ENCODE measurements around the gene COL10A1.
"Not testable (repeated sequence)": the region's sequence is repeated elsewhere in the genome, so short reads cannot be mapped to it uniquely, and the experiment has no call there.

The COL10A1 gene

GRCh38 chr6:116100419-116101301 is 25.3 kb downstream of the COL10A1 start, which contains the start of gene NT5DC1:
Gene NT5DC1 (plus strand): TSS chr6:116100853. CDS start chr6:116100931, 78 bp downstream.
- DNase-seq (ENCODE audit: insufficient read length) (peak; percentile 81), FAIRE-seq (peak; percentile 97)
- TF ChIP-seq TAF1 (IDR thresholded peaks at IDR 0.05; ENCODE audit: borderline replicate concordance, low read depth, low read length) (no peak), POLR2A (IDR thresholded peaks at IDR 0.05; ENCODE audit: low read depth, low read length) (peak; percentile 87), POLR2AphosphoS5 (IDR thresholded peaks at IDR 0.05; ENCODE audit: low read depth, low read length) (peak; percentile 89)

DNA sequence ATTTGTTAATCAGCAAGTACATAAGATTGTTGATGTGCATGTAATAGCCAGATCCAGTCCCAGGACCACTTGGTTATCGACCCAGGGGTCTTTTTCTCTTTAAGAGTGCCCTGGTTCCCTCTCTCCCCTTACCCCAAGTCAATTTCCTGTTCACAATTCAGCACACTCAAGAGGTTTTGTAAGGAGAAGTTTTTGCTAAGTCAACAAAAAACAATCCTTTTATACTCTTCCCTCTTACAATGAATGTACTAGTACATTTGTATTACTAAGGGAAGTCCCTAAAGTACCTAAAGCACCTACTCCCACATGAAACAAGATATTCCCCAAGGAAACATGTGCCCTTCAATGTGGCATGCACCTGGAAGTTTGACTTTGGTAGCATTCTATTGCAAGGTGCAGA is 26.9 kb downstream of the COL10A1 start:
- FAIRE-seq (no peak), DNase-seq (ENCODE audit: insufficient read length) (no peak)
- no peak for TF ChIP-seq POLR2AphosphoS5 (IDR thresholded peaks at IDR 0.05; ENCODE audit: low read depth, low read length)
- TF ChIP-seq TAF1 (IDR thresholded peaks at IDR 0.05; ENCODE audit: borderline replicate concordance, low read depth, low read length): no peak
- TF ChIP-seq POLR2A (IDR thresholded peaks at IDR 0.05; ENCODE audit: low read depth, low read length): no peak

DNA sequence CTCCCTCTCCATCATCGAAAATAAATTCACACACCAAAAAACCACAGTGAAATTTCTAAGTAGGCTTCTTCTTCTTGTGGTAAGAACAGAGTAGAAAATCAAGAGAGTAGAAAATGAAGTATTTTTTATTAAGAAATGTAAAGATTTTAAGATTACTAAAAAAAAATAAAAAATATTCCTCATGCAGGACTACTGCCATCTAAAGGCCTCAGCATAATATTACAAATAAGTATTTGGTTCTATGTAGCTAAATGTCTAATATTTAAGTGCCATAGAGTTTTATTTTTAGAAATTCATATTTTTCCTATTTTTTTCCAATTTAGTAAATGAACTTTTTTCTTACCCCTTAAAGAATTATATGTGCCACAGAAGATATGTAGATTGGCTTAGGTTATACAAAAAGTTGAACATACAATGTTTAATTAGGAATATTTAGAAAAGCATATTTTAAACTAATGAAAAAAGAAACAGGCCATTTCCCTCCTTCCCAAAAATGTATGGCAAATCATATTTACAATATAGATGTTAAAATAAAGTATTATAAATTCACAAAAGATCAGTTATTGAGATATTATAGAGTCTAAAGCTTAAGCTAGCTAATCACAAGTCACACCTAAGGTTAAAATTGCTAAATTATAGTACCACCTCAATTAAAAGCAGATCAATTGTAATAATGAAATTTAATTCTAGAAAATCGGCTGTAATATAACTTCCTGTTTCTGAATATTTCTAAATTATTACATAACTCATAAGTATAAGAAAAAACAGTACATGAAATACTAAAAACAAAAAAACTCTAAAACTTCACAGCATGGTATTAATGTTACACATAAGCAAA is 28.7 kb downstream of the COL10A1 start:
- no peak for TF ChIP-seq POLR2AphosphoS5 (IDR thresholded peaks at IDR 0.05; ENCODE audit: low read depth, low read length)
- no peak for TF ChIP-seq POLR2A (IDR thresholded peaks at IDR 0.05; ENCODE audit: low read depth, low read length)
- no peak for TF ChIP-seq TAF1 (IDR thresholded peaks at IDR 0.05; ENCODE audit: borderline replicate concordance, low read depth, low read length)
- no peak for FAIRE-seq
- DNase-seq (ENCODE audit: insufficient read length): no peak

GRCh38 chr6:116096048-116096759 is 29.7 kb downstream of the COL10A1 start:
- not testable (repeated sequence) for DNase-seq (ENCODE audit: insufficient read length); FAIRE-seq

DNA sequence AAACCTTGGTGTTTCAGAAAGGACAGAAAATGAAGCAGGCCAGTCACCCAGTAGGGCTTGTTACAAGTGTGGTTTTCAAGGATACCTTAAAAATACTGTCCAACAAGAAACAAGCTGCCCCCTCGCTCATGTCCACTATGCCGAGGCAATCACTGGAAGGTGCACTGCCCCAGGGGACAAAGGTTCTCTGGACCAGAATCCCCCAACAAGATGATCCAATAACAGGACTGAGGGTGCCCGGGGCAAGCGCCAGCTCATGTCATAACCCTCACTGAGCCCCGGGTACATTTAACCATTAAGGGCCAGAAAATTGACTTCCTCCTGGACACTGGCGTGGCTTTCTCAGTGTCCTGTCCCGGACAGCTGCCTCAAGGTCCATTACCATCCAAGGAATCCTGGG is 31.9 kb downstream of the COL10A1 start:
- no peak for DNase-seq (ENCODE audit: insufficient read length)
- FAIRE-seq: no peak
- TF ChIP-seq POLR2A (IDR thresholded peaks at IDR 0.05; ENCODE audit: low read depth, low read length): no peak
- TF ChIP-seq POLR2AphosphoS5 (IDR thresholded peaks at IDR 0.05; ENCODE audit: low read depth, low read length): no peak
- no peak for TF ChIP-seq TAF1 (IDR thresholded peaks at IDR 0.05; ENCODE audit: borderline replicate concordance, low read depth, low read length)

- FAIRE-seq: peak; percentile 95
- no peak for TF ChIP-seq POLR2AphosphoS5 (IDR thresholded peaks at IDR 0.05; ENCODE audit: low read depth, low read length)
- no peak for TF ChIP-seq TAF1 (IDR thresholded peaks at IDR 0.05; ENCODE audit: borderline replicate concordance, low read depth, low read length)
- TF ChIP-seq POLR2A (IDR thresholded peaks at IDR 0.05; ENCODE audit: low read depth, low read length): no peak
Measured at GRCh38 chr6:116090251-116090650, 35.7 kb downstream of the COL10A1 start.

GRCh38 chr6:116088946-116089345 is 37.0 kb downstream of the COL10A1 start:
- no peak for TF ChIP-seq POLR2AphosphoS5 (IDR thresholded peaks at IDR 0.05; ENCODE audit: low read depth, low read length)
- TF ChIP-seq POLR2A (IDR thresholded peaks at IDR 0.05; ENCODE audit: low read depth, low read length): no peak
- no peak for TF ChIP-seq TAF1 (IDR thresholded peaks at IDR 0.05; ENCODE audit: borderline replicate concordance, low read depth, low read length)
- DNase-seq (ENCODE audit: insufficient read length): no peak
- no peak for FAIRE-seq

More at GRCh38 chr6:116090251-116090650, 35.7 kb downstream of the COL10A1 start:
- no peak for DNase-seq (ENCODE audit: insufficient read length)

DNA sequence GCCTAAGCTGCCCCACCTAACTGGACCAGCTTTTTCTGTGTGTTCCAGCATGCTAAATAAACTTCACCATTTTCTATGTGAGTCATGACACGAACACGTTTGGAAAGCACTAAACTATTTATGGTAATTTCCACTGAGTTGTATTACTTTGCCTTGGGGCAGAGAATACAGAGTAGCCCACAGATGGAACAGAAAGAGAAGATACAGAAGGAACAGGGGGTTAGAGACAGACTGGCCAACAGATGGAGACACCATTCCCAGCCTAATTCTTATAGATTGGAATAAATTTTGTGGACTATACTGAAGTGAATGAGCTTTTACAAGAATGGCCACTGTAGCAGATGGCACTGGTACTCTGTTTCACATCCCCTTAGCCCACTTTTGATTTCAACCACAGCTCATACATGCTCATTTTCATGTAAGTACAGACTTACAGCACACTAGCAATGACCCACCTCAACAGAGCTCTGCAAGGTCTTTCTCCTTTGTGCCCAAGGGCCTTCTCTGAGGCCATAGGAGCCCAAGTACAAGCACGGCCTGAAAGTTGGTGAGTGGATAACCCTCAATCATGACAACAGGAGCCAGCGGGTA is 38.4 kb downstream of the COL10A1 start:
- DNase-seq (ENCODE audit: insufficient read length): no peak
- TF ChIP-seq TAF1 (IDR thresholded peaks at IDR 0.05; ENCODE audit: borderline replicate concordance, low read depth, low read length) (no peak), POLR2AphosphoS5 (IDR thresholded peaks at IDR 0.05; ENCODE audit: low read depth, low read length) (no peak; the same call in 1 of the 2 replicates), POLR2A (IDR thresholded peaks at IDR 0.05; ENCODE audit: low read depth, low read length) (0 out of 2 replicates have a peak, but pooled peaks have one; percentile 31)
- FAIRE-seq: peak; percentile 89

DNA sequence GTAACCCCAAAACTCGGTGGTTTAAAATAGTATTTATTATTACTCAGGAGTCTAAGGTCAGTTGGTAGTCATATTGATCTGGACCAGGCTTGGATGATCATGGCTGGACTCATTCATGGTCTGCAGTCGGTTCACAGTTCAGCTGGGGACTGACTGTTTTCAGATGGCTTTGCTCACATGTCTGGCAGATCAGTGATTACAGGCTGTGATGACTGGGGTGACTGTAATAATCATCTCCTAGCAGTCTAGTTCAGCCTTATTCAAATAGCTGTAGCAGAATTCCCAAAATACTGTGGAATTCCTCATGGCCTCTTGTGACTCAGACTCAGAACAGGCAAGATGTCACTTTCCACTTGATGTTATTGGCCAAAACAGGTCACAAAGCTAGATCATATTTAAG is 41.6 kb downstream of the COL10A1 start:
- DNase-seq (ENCODE audit: insufficient read length): no peak
- peak; percentile 42 for FAIRE-seq
- TF ChIP-seq TAF1 (IDR thresholded peaks at IDR 0.05; ENCODE audit: borderline replicate concordance, low read depth, low read length) (no peak), POLR2A (IDR thresholded peaks at IDR 0.05; ENCODE audit: low read depth, low read length) (no peak), POLR2AphosphoS5 (IDR thresholded peaks at IDR 0.05; ENCODE audit: low read depth, low read length) (no peak)

- FAIRE-seq: no peak
- TF ChIP-seq POLR2A (IDR thresholded peaks at IDR 0.05; ENCODE audit: low read depth, low read length) (no peak), TAF1 (IDR thresholded peaks at IDR 0.05; ENCODE audit: borderline replicate concordance, low read depth, low read length) (no peak), POLR2AphosphoS5 (IDR thresholded peaks at IDR 0.05; ENCODE audit: low read depth, low read length) (no peak)
- DNase-seq (ENCODE audit: insufficient read length): no peak
Measured at GRCh38 chr6:116083052-116083451, 42.9 kb downstream of the COL10A1 start.

GRCh38 chr6:116078945-116079344 is 47.0 kb downstream of the COL10A1 start:
- TF ChIP-seq TAF1 (IDR thresholded peaks at IDR 0.05; ENCODE audit: borderline replicate concordance, low read depth, low read length) (no peak), POLR2AphosphoS5 (IDR thresholded peaks at IDR 0.05; ENCODE audit: low read depth, low read length) (no peak), POLR2A (IDR thresholded peaks at IDR 0.05; ENCODE audit: low read depth, low read length) (no peak)
- DNase-seq (ENCODE audit: insufficient read length) (no peak), FAIRE-seq (no peak)

Data from GM12892 (cell line).